Thymus (tissue), 11 donors: ENCODE results near the gene IPO4. TPM values are rescaled to one million over a fixed set of nuclear protein-coding genes. Genes with fewer than 3 reads are reported as not detected.
A peak's percentile ranks its signal among the peaks of the same experiment; 100 is the strongest.

Source experiments
- DNase-seq, 9 donors: peaks; one replicate each; pipeline ENCODE4 v3.0.0-alpha.2; 2013; ENCODE audit warnings: low spot score in 9 of 9, low read depth in 6 of 9, missing footprints in 1 of 9
- H3K27ac ChIP-seq, 2 donors: one replicate each; pipeline ENCODE4 v1.5.1; 2013; ENCODE audit warnings: control low read depth in 1 of 2, low read depth in 1 of 2, low read length in 1 of 2, mild to moderate bottlenecking in 1 of 2, moderate library complexity in 1 of 2
- H3K27me3 ChIP-seq, 2 donors: one replicate each; pipeline ENCODE4 v1.5.1; 2013; ENCODE audit warnings: low read length in 1 of 2; ENCODE audit not compliant: control insufficient read depth in 2 of 2, insufficient read depth in 1 of 2
- H3K36me3 ChIP-seq, 2 donors: one replicate each; pipeline ENCODE4 v1.5.1; 2013; ENCODE audit warnings: low read length in 1 of 2, mild to moderate bottlenecking in 1 of 2, moderate library complexity in 1 of 2; ENCODE audit not compliant: control insufficient read depth in 2 of 2, insufficient read depth in 2 of 2
- H3K4me1 ChIP-seq, 2 donors: one replicate each; pipeline ENCODE4 v1.5.1; 2013; ENCODE audit warnings: low read length in 2 of 2; ENCODE audit not compliant: control insufficient read depth in 2 of 2, insufficient read depth in 2 of 2
- H3K4me3 ChIP-seq, 2 donors: one replicate each; pipeline ENCODE4 v1.5.1; 2013; ENCODE audit warnings: low read length in 2 of 2, control low read depth in 1 of 2, mild to moderate bottlenecking in 1 of 2
- H3K9me3 ChIP-seq, 2 donors: one replicate each; pipeline ENCODE4 v1.5.1; 2013; ENCODE audit warnings: low read length in 1 of 2, mild to moderate bottlenecking in 1 of 2; ENCODE audit not compliant: control insufficient read depth in 2 of 2, insufficient read depth in 1 of 2
- WGBS: extraction: QIAGEN DNeasy Blood & Tissue Kit; methylation state at CpG from one replicate; pipeline ENCODE4 v1.1.7; 2013; 5-methylcytosine and 5-hydroxymethylcytosine counted together
- polyA plus RNA-seq: library from polyadenylated mRNA; stranded (reverse); fragments of 200-250 nt; gene quantifications from one replicate; pipeline ENCODE4 v1.2.3, GENCODE V29; 2013
- total RNA-seq: library from RNA; stranded (reverse); fragments of 120-200 nt; gene quantifications from one replicate; pipeline ENCODE4 v1.2.4, GENCODE V29; 2013
- donor health status: healthy.

IPO4 gene
- total and polyA plus RNA-seq, 2 donors = 12.1 to 19.3 TPM

- Histone ChIP-seq H3K9me3 (no peaks in the 10 kb centered on the region), H3K36me3 (peaks cover 84 to 93% of the 10 kb centered on the region in 2 donors), H3K27me3 (no peaks in the 10 kb centered on the region), H3K27ac (no peak overlapping the region), H3K4me3 (no peak overlapping the region), H3K4me1 (peaks cover 0 to under 1% of the 10 kb centered on the region in 2 donors)
- WGBS = 97% methylated on average over 18 of the region's 18 CpGs
- DNase-seq = no peak
Observed at GRCh38 chr14:24179961-24180796, 8.4 kb downstream of the IPO4 start.

- no peak for DNase-seq
- Histone ChIP-seq H3K27ac (no peak overlapping the region), H3K27me3 (no peaks in the 10 kb centered on the region), H3K9me3 (no peaks in the 10 kb centered on the region), H3K4me1 (peaks cover 0 to 7% of the 10 kb centered on the region in 2 donors), H3K36me3 (peaks cover 88 to 90% of the 10 kb centered on the region in 2 donors), H3K4me3 (no peak overlapping the region)
- WGBS = 93% methylated on average over 14 of the region's 14 CpGs
Observed at GRCh38 chr14:24179294-24179960, 9.2 kb downstream of the IPO4 start.

DNA sequence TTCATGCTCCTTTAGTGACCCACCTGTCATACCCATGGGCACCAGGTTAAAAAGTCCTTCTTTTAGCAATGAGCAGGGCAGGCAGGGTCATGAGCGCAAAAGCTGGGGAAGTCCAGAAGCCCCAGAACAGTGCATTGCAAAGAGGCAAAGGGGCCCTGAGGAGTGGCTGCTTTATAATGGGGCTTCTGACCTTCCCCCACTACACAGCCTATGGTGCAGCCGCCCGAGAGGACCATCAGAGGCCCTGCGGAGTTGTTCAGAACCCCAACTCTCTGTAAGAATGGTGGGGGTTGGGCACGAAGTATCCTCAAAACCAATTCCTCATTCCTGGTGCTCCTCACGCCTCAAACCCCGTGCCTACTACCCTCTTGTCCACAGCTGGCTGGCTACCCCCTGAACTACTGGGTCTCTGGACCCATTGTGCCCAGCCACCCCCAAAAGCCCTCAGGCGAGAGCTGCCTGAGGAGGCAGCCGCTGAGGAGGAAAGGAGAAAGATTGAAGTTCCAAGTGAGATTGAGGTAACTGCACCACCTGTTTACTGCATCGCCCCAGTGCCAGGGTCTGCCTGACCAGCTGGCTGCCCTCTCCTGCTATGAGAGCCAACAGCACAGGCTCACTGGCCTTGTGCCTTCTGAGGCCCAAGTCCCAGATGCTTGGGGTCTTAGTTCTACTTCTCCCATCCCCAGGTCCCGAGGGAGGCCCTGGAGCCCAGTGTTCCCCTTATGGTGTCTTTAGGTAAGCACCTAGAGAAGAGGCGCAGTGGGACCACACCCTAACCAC, 10.0 kb downstream of the IPO4 start:
- no peak overlapping the region for H3K27ac ChIP-seq
- DNase-seq = no peak
- no peaks in the 10 kb centered on the region for H3K9me3 ChIP-seq
- H3K36me3 ChIP-seq = peaks cover 80 to 91% of the 10 kb centered on the region in 2 donors
- peaks cover 0 to 15% of the 10 kb centered on the region in 2 donors for H3K4me1 ChIP-seq
- H3K4me3 ChIP-seq = no peak overlapping the region
- 98% methylated on average over 12 of the region's 12 CpGs for WGBS
- H3K27me3 ChIP-seq = no peaks in the 10 kb centered on the region

DNA sequence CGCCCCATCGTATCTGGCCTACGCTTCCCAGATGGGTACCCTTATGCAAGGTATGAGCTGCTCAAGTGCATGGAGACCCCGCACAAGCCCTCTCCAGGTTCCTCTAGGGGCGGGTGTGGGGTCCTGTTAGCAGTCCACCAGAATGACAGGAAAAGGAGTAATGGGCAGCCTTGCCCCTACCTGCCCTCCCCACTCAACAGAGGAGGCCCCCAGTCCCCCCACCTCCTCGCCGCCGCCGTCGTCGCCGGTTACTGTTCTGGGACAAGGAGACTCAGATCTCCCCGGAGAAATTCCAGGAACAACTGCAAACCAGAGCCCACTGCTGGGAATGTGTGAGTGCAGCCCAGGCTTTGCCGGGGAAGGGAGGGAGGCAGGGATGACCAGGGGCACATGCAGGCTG, 10.7 kb downstream of the IPO4 start:
- Histone ChIP-seq H3K36me3 (peaks cover 74 to 91% of the 10 kb centered on the region in 2 donors), H3K9me3 (no peaks in the 10 kb centered on the region), H3K27ac (no peak overlapping the region), H3K4me1 (peaks cover 0 to 22% of the 10 kb centered on the region in 2 donors), H3K4me3 (no peak overlapping the region), H3K27me3 (no peaks in the 10 kb centered on the region)
- 97% methylated on average over 14 of the region's 14 CpGs for WGBS
- DNase-seq = no peak

- Histone ChIP-seq H3K4me3 (no peak overlapping the region), H3K9me3 (no peaks in the 10 kb centered on the region), H3K27me3 (no peaks in the 10 kb centered on the region), H3K36me3 (peaks cover 67 to 84% of the 10 kb centered on the region in 2 donors), H3K4me1 (peaks cover 1 to 28% of the 10 kb centered on the region in 2 donors), H3K27ac (no peak overlapping the region)
- WGBS = 99% methylated on average over 12 of the region's 12 CpGs
- no peak for DNase-seq
Observed at GRCh38 chr14:24177041-24177825, 11.4 kb downstream of the IPO4 start.

- Histone ChIP-seq H3K27ac (no peak overlapping the region), H3K9me3 (no peaks in the 10 kb centered on the region), H3K36me3 (peaks cover 61 to 78% of the 10 kb centered on the region in 2 donors), H3K4me3 (no peak overlapping the region), H3K27me3 (no peaks in the 10 kb centered on the region), H3K4me1 (peaks cover 6 to 34% of the 10 kb centered on the region in 2 donors)
- no peak for DNase-seq
- WGBS = 99% methylated on average over 5 of the region's 5 CpGs
Observed at GRCh38 chr14:24176599-24176998, 12.0 kb downstream of the IPO4 start.

GRCh38 chr14:24172871-24173281, 15.7 kb downstream of the IPO4 start:
- 49% methylated on average over 20 of the region's 20 CpGs for WGBS
- DNase-seq = peak in 4 of 9 donors; percentile 26 to 75 (median 56)

DNA sequence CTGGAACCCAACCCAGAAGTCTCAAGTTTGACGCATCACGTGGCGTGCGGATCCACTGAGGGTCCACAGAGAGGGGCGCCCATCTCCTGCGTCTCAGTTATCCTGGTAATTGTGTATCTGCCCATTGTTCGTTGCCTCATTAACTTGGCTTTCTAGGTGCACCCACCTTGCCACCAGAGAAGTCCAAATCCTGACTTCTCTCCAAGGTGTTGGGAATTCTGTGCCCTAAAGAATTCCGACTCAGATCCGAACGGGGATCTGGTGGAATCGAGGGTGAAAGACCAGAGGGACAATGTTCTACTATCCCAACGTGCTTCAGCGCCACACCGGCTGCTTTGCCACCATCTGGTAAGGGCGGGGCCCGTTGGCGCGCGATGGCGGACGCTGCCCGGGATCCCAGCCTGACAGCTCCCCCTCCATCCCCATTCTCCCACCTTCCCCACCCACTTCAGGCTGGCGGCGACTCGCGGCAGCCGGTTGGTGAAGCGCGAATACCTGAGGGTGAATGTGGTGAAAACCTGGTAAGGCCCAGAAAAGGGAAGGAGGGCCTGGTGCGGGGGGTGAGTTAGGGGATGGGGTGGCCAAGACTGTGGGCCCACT, 16.3 kb downstream of the IPO4 start:
- H3K9me3 ChIP-seq = no peaks in the 10 kb centered on the region
- 19% methylated on average over 30 of the region's 30 CpGs for WGBS
- H3K27ac ChIP-seq = peak overlapping the region; percentile 36 to 79
- H3K4me1 ChIP-seq = peaks cover 6 to 43% of the 10 kb centered on the region in 2 donors
- peak in 2 of 9 donors; percentile 21 to 44 for DNase-seq
- H3K36me3 ChIP-seq = peaks cover 22 to 45% of the 10 kb centered on the region in 2 donors
- no peaks in the 10 kb centered on the region for H3K27me3 ChIP-seq
- peak overlapping the region; percentile 48 to 67 for H3K4me3 ChIP-seq

More at GRCh38 chr14:24172871-24173281, 15.7 kb downstream of the IPO4 start:
- Histone ChIP-seq H3K36me3 (peaks cover 24 to 45% of the 10 kb centered on the region in 2 donors), H3K4me3 (peak overlapping the region; percentile 48 to 67), H3K27ac (peak overlapping the region; percentile 31 to 79), H3K27me3 (no peaks in the 10 kb centered on the region), H3K4me1 (peaks cover 6 to 43% of the 10 kb centered on the region in 2 donors), H3K9me3 (no peaks in the 10 kb centered on the region)
